RWPE2 (cell line): Measurements from ENCODE around the gene RAB28.

Experiments used
- ATAC-seq: fragments of 200-7000 bp; cut with Tn5 transposase; 3 replicates; pipeline ENCODE4 v1.9.1; 2021; ENCODE audit warnings: low read depth
- DNase-seq: peaks from one replicate; pipeline ENCODE4 v3.0.0-alpha.2; 2020; ENCODE audit warnings: low spot score
- H3K27ac ChIP-seq: fragments of 450-650 bp; 2 replicates; pipeline ENCODE4 v1.5.1; 2017; ENCODE audit warnings: mild to moderate bottlenecking; ENCODE audit not compliant: poor library complexity, severe bottlenecking
- H3K27me3 ChIP-seq: fragments of 250-450 bp; sonication (Bioruptor Pico); 2 replicates; pipeline ENCODE4 v1.5.1; 2021; ENCODE audit warnings: mild to moderate bottlenecking, moderate library complexity; ENCODE audit not compliant: insufficient read depth, poor library complexity, severe bottlenecking
- H3K36me3 ChIP-seq: fragments of 250-450 bp; sonication (Bioruptor Pico); 2 replicates; pipeline ENCODE4 v1.5.1; 2020; ENCODE audit warnings: low read depth, mild to moderate bottlenecking, moderate library complexity
- H3K4me1 ChIP-seq: fragments of 250-450 bp; sonication (Bioruptor Pico); 2 replicates; pipeline ENCODE4 v1.5.1; 2021; ENCODE audit warnings: mild to moderate bottlenecking, moderate library complexity; ENCODE audit not compliant: insufficient read depth, poor library complexity, severe bottlenecking
- H3K4me3 ChIP-seq: fragments of 250-450 bp; sonication (Bioruptor Pico); 2 replicates; pipeline ENCODE4 v1.5.1; 2021; ENCODE audit warnings: mild to moderate bottlenecking, moderate library complexity; ENCODE audit not compliant: severe bottlenecking
- H3K9me3 ChIP-seq: fragments of 250-450 bp; sonication (Bioruptor Pico); 2 replicates; pipeline ENCODE4 v1.5.1; 2021; ENCODE audit warnings: mild to moderate bottlenecking, moderate library complexity; ENCODE audit not compliant: severe bottlenecking
- CTCF ChIP-seq: fragments of 450-650 bp; IDR thresholded peaks from one replicate; pipeline ENCODE4 v1.5.1; 2017; ENCODE audit warnings: mild to moderate bottlenecking, moderate library complexity; ENCODE audit not compliant: poor library complexity, severe bottlenecking

RAB28 gene

GRCh38 chr4:13430834-13431568, 53.1 kb downstream of the RAB28 start:
- Histone ChIP-seq H3K36me3 (no peaks in the 10 kb centered on the region), H3K27me3 (no peaks in the 10 kb centered on the region), H3K4me3 (no peak overlapping the region), H3K9me3 (no peaks in the 10 kb centered on the region), H3K4me1 (peaks cover 2% of the 10 kb centered on the region), H3K27ac (no peak overlapping the region)
- no peak for TF ChIP-seq CTCF
- ATAC-seq (no peak), DNase-seq (no peak)

GRCh38 chr4:13427599-13428325, 56.4 kb downstream of the RAB28 start:
- ATAC-seq (peak; percentile 67), DNase-seq (no peak)
- no peaks in the 10 kb centered on the region for H3K9me3 ChIP-seq
- peak overlapping the region; percentile 42 for H3K27ac ChIP-seq
- H3K36me3 ChIP-seq = no peaks in the 10 kb centered on the region
- H3K27me3 ChIP-seq = no peaks in the 10 kb centered on the region
- H3K4me3 ChIP-seq = no peak overlapping the region
- H3K4me1 ChIP-seq = peaks cover 2% of the 10 kb centered on the region
- TF ChIP-seq CTCF = no peak

- Histone ChIP-seq H3K36me3 (no peaks in the 10 kb centered on the region), H3K27me3 (no peaks in the 10 kb centered on the region), H3K4me3 (no peak overlapping the region), H3K9me3 (no peaks in the 10 kb centered on the region), H3K27ac (no peak overlapping the region), H3K4me1 (no peaks in the 10 kb centered on the region)
- TF ChIP-seq CTCF = no peak
- ATAC-seq = no peak
- DNase-seq = no peak
Measured at GRCh38 chr4:13415068-13415785, 68.9 kb downstream of the RAB28 start.

DNA sequence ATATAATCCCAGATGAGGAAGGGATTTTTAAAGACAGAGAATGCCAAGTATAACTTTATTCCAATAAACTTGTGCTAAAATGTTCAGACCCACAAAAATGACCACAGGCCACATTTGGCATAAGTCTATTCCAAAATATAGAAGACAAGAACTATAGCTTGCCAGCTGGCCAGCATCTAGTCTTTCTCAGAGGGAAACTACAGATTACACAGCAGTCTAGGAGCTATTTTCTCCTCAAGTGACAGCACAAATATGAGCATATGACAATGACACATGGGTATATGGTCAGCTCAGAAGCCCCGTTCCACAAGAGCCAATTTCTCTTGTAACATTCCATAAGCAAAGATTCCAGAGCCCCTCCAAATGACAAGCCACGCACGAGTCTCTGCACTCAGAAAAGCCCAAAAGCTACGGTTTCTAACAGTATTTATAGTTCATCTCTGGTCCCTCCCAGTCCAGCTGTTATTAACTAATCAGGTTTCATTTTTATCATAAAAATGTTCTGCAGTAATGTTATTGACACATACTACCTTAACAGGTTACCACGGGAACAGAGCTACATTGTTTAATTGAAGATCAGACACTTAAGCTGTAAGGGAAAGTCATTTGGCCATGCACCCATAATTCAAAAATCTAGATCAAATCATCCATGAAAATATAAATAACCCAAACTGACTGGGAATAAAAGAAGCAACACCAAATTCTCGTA, 70.3 kb downstream of the RAB28 start:
- Histone ChIP-seq H3K27ac (no peak overlapping the region), H3K36me3 (no peaks in the 10 kb centered on the region), H3K4me1 (no peaks in the 10 kb centered on the region), H3K4me3 (no peak overlapping the region), H3K27me3 (no peaks in the 10 kb centered on the region), H3K9me3 (no peaks in the 10 kb centered on the region)
- no peak for TF ChIP-seq CTCF
- DNase-seq (no peak), ATAC-seq (no peak)
